ENCODE data around the gene CKB. TPM values are rescaled to one million over a fixed set of nuclear protein-coding genes. Genes with fewer than 3 reads are reported as not detected.

CKB gene
- total RNA-seq, 1 experiment from 2014 or later: 28.2 TPM

- BruUV-seq (replicated peaks): no TSS peak
- Mint-ChIP-seq H3K9me3 (ENCODE audit: low read depth, unreplicated experiment) (no peaks in the 10 kb centered on the region), H3K27me3 (ENCODE audit: unreplicated experiment) (no peaks in the 10 kb centered on the region), H3K4me3 (ENCODE audit: low read depth, unreplicated experiment) (no peak overlapping the region), H3K36me3 (ENCODE audit: insufficient read depth, unreplicated experiment) (peaks cover 14% of the 10 kb centered on the region), H3K27ac (ENCODE audit: unreplicated experiment) (no peak overlapping the region), H3K4me1 (ENCODE audit: low read depth, unreplicated experiment) (peaks cover 5% of the 10 kb centered on the region)
- intact Hi-C loops (cut with micrococcal nuclease; ENCODE audit: unreplicated experiment): no loop called here
- CTCF ChIA-PET: interaction anchor here (1.0 kb wide), 1 partner anchor 24 kb away, joined by 3 read pairs; no protein-coding TSS in a partner anchor
- no peak for DNase-seq
- no peak for TF ChIP-seq CTCF (IDR thresholded peaks at IDR 0.05; ENCODE audit: unreplicated experiment)
Observed at GRCh38 chr14:103545219-103545914, 22.7 kb upstream of the CKB start.

- Mint-ChIP-seq H3K9me3 (ENCODE audit: low read depth, unreplicated experiment) (no peaks in the 10 kb centered on the region), H3K4me3 (ENCODE audit: low read depth, unreplicated experiment) (no peak overlapping the region), H3K36me3 (ENCODE audit: insufficient read depth, unreplicated experiment) (peaks cover 17% of the 10 kb centered on the region), H3K27ac (ENCODE audit: unreplicated experiment) (no peak overlapping the region), H3K27me3 (ENCODE audit: unreplicated experiment) (no peaks in the 10 kb centered on the region), H3K4me1 (ENCODE audit: low read depth, unreplicated experiment) (peaks cover under 1% of the 10 kb centered on the region)
- BruUV-seq (replicated peaks): no TSS peak
- CTCF ChIA-PET: interaction anchor here (1.0 kb wide), 1 partner anchor 23 kb away, joined by 3 read pairs; no protein-coding TSS in a partner anchor
- intact Hi-C loops (cut with micrococcal nuclease; ENCODE audit: unreplicated experiment): no loop called here
- TF ChIP-seq CTCF (IDR thresholded peaks at IDR 0.05; ENCODE audit: unreplicated experiment): no peak
- DNase-seq: no peak
Observed at GRCh38 chr14:103544388-103545218, 22.0 kb upstream of the CKB start.

- H3K4me1 Mint-ChIP-seq (ENCODE audit: low read depth, unreplicated experiment): no peaks in the 10 kb centered on the region
- peaks cover 22% of the 10 kb centered on the region for H3K36me3 Mint-ChIP-seq (ENCODE audit: insufficient read depth, unreplicated experiment)
- H3K27me3 Mint-ChIP-seq (ENCODE audit: unreplicated experiment): no peaks in the 10 kb centered on the region
- H3K27ac Mint-ChIP-seq (ENCODE audit: unreplicated experiment): no peak overlapping the region
- no peak for TF ChIP-seq CTCF (IDR thresholded peaks at IDR 0.05; ENCODE audit: unreplicated experiment)
- DNase-seq: no peak
- no TSS peak for BruUV-seq (replicated peaks)
- no peak overlapping the region for H3K4me3 Mint-ChIP-seq (ENCODE audit: low read depth, unreplicated experiment)
- CTCF ChIA-PET: no interaction called here
- H3K9me3 Mint-ChIP-seq (ENCODE audit: low read depth, unreplicated experiment): no peaks in the 10 kb centered on the region
- intact Hi-C loops (cut with micrococcal nuclease; ENCODE audit: unreplicated experiment): no loop called here
Observed at GRCh38 chr14:103543721-103544387, 21.2 kb upstream of the CKB start.

GRCh38 chr14:103543140-103543539 lies 20.5 kb upstream of the CKB start:
- H3K27ac Mint-ChIP-seq (ENCODE audit: unreplicated experiment): no peak overlapping the region
- intact Hi-C loops (cut with micrococcal nuclease; ENCODE audit: unreplicated experiment): no loop called here
- CTCF ChIA-PET: interaction anchor here (0.5 kb wide), 1 partner anchor 14 kb away, joined by 4 read pairs; the partner anchor contains the start of gene TRMT61A

More at GRCh38 chr14:103543140-103543539, 20.5 kb upstream of the CKB start:
- no TSS peak for BruUV-seq (replicated peaks)
- no peak for DNase-seq
- Mint-ChIP-seq H3K27me3 (ENCODE audit: unreplicated experiment) (no peaks in the 10 kb centered on the region), H3K9me3 (ENCODE audit: low read depth, unreplicated experiment) (no peaks in the 10 kb centered on the region), H3K4me1 (ENCODE audit: low read depth, unreplicated experiment) (no peaks in the 10 kb centered on the region), H3K4me3 (ENCODE audit: low read depth, unreplicated experiment) (no peak overlapping the region), H3K36me3 (ENCODE audit: insufficient read depth, unreplicated experiment) (peaks cover 22% of the 10 kb centered on the region)
- no peak for TF ChIP-seq CTCF (IDR thresholded peaks at IDR 0.05; ENCODE audit: unreplicated experiment)
